Measurements from ENCODE around the gene ALDH1A1.

DNA sequence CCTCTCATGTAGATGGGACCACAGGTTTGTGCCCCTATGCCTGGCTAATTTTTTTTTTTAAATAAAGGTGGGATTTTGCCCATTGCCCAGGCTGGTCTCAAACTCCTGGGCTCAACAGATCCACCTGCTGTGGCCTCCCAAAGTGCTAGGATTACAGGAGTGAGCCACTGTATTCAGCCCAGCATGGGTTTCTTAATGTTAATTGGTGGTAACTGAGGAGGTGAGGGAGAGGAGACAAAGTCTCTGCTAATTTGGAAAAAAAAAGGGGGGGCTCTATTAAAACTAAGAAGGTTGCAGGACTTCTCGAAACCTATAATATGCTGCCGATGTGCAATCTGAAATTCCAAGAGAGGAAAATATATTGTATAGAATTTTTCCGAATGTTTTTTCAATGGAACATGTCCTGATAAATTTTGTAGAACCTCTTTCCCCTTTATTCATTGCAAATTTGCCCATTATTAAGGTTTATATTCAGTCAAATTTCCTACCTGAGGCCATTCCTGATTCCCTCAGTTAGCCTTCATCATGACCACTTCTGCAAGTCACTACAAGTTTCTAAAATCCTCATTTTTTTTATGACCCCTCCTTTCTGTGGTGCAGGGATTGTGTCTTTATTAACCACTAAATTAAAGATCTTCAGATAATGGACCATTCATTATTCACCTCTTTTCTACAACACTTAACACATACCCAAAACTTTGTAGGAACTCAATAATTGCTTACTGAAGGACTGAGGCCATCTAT, 52.9 kb downstream of the ALDH1A1 start:
- TF ChIP-seq, protein P1, sequence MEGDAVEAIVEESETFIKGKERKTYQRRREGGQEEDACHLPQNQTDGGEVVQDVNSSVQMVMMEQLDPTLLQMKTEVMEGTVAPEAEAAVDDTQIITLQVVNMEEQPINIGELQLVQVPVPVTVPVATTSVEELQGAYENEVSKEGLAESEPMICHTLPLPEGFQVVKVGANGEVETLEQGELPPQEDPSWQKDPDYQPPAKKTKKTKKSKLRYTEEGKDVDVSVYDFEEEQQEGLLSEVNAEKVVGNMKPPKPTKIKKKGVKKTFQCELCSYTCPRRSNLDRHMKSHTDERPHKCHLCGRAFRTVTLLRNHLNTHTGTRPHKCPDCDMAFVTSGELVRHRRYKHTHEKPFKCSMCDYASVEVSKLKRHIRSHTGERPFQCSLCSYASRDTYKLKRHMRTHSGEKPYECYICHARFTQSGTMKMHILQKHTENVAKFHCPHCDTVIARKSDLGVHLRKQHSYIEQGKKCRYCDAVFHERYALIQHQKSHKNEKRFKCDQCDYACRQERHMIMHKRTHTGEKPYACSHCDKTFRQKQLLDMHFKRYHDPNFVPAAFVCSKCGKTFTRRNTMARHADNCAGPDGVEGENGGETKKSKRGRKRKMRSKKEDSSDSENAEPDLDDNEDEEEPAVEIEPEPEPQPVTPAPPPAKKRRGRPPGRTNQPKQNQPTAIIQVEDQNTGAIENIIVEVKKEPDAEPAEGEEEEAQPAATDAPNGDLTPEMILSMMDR (IDR thresholded peaks at IDR 0.05), result no peak
- TF ChIP-seq POLR2A (IDR thresholded peaks at IDR 0.05), result no peak
